HG03108 (cell line): ENCODE measurements around the gene RCCD1.

Experiments
- ATAC-seq: cut with Tn5 transposase; IDR thresholded peaks from one replicate; pipeline ENCODE4 v1.9.1; 2021; ENCODE audit warnings: moderate library complexity; ENCODE audit not compliant: unreplicated experiment

RCCD1 gene

GRCh38 chr15:90942354-90943120 is 12.1 kb upstream of the RCCD1 start:
- ATAC-seq = no peak

GRCh38 chr15:90945091-90945490 is 9.6 kb upstream of the RCCD1 start:
- ATAC-seq = no peak

- ATAC-seq = no peak
Observed at GRCh38 chr15:90946538-90946937, 8.1 kb upstream of the RCCD1 start.

DNA sequence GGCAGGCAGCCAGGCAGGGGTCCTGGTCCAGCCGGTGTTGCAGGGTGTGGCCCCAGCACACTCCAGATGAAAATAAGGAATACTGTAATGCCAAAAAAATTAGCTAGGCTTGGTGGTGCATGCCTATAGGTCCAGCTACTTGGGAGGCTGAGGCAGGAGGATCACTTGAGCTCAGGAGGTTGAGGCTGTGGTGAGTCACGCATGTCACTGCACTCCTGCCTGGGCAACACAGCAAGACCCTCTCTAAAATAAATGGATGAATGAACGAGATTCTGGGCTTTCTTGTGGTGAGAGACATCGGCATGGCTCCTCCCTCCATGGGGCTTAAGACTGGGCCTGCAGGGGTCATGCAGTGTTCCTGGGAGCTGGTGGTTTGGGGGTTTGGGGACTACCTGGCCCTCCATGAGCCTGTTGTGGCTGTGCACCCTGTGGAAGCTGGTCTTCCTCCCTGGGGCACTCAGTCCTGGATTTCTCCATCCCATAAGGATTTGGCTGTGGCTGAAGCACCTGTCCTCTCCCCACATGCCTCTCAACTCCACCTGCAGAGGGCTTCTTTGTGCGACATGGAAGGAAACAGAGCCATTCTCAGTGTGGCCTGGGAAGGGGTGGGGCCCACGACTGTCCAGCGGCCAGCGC is 7.6 kb upstream of the RCCD1 start:
- ATAC-seq = no peak

DNA sequence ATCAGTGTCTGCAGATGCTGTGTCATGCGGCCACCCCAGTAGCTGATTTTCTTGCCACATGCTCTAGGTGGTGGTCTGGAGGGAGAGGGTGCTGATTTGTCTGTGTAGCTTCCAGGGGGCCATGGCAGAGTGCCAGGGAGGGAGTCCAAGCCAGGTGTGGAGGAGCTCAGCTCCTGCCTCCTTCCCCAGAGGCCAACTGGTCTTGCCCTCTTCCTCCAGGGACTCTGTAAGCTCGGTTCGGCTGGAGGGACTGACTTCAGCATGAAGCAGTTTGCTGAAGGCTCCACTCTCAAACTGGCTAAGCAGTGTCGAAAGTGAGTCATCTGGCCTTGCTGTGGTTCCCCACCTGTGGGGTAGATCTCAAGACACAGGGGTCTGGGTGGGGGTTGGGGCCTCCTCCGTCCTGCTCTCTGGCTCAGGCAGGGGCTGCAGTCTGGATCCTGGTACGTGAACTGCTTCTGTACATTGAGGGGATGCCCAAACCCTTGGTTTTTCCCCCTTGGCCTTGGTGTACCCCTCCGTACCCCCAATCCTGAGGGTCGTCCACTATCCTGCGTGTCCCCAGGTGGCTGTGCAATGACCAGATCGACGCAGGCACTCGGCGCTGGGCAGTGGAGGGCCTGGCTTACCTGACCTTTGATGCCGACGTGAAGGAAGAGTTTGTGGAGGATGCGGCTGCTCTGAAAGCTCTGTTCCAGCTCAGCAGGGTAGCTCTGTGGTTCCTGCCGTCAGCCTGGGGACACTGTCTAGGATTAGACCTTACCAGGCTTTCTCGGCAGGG is 6.9 kb upstream of the RCCD1 start:
- ATAC-seq = no peak

DNA sequence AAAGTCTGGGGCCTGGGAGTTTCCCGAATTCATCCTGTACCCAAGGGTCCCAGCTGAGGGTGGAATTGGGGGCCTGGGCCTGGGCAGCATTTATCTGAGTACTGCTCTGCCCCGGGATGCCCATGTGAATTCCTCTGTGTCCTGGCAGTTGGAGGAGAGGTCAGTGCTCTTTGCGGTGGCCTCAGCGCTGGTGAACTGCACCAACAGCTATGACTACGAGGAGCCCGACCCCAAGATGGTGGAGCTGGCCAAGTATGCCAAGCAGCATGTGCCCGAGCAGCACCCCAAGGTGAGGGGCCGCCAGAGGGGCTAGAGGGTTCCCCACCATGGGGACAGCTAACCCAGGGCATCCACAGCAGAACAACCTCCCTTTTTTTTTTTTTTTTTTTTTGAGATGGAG is 6.2 kb upstream of the RCCD1 start:
- no peak for ATAC-seq

- no peak for ATAC-seq
Observed at GRCh38 chr15:90949979-90950675, 4.6 kb upstream of the RCCD1 start.

GRCh38 chr15:90950676-90951075 is 4.0 kb upstream of the RCCD1 start:
- ATAC-seq = no peak

- no peak for ATAC-seq
Observed at GRCh38 chr15:90952901-90953677, 1.6 kb upstream of the RCCD1 start.

DNA sequence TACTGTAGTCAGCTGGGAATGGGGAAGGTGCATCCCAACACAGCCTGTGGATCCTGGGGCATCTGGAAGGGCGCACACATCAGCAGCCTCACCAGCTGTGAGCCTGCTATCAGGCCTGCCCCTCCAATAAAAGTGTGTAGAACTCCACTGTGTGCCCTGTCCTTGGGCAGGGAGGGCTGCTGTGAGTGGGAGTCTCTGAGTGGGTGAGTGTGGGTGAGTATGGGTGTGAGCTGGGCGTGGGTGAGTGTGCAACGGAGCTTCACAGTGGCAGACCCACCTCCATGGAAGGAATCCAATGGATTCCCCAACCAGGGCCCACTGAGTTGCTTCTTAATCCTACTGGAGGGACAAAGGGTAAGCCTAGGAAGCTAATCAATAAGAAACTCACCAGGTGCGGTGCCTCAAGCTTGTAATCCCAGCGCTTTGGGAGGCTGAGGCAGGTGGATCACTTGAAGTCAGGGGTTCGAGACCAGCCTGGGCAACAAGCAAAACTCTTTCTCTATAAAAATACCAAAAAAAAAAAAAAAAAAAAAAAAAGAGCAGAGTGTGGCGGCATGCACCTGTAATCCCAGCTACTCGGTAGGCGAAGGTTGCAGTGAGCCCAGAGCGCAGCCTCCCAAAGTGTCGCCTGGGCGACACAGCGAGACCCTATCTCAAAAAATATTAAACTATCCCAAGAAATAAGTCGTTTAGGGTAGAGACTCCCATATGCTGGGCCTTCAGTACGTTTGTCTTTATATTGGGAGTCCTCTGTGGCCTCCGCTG is 555 bp upstream of the RCCD1 start:
- no peak for ATAC-seq

- no peak for ATAC-seq
Observed at GRCh38 chr15:90955624-90956273, 1.1 kb downstream of the RCCD1 start.

DNA sequence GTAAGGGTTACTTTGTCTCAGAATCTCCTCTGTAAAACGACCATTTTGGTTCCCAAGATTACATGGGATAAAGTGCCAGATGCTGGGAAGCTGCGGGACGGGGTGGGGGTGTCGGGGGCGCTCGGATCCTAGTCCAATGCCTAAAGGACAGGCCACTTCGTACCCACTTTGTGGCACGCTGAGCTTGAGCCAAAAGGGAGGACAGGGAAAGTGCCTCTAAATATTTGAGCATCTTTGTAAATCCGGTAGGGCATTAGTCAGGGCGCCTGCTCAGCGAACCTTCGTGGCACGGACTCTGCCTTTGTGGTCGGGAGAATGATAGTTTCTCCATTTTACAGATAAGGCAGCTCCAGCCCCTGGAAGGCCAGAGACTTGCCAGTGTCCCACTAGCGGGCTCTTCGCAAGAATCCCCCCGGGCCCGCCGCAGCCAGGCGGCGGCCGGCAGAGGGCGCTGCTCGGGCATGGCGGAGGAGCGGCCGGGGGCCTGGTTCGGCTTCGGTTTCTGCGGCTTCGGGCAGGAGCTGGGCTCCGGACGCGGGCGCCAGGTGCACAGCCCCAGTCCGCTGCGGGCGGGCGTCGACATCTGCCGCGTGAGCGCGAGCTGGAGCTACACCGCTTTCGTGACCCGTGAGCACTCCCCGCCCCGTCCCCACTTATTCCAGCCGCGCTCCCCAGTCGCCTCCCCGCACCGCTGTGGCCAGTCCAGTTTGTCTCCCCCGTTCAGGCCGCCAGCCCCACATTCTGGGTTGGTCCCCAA is 1.8 kb downstream of the RCCD1 start:
- no peak for ATAC-seq

GRCh38 chr15:90957031-90957790 is 2.5 kb downstream of the RCCD1 start:
- ATAC-seq = no peak

DNA sequence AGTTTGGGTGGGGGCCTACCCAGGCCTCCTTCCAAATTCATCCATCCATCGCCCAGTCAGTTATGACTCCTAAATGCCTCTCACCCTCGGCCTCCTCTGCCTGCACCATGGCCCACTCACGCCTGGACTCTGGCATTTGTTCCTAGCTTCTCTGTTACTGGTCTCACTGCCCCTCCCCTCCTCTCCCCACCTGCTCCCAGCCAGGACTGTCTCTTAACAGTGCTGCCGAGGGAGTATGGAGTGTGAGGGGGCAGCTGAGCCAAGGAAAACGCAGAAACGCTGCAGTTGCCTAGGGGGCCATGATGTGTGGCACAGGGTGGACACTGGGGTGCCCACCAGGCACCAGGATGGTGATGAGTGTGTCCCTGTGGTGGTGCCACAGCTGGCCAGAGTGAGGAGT is 3.1 kb downstream of the RCCD1 start:
- no peak for ATAC-seq

- ATAC-seq = no peak
Observed at GRCh38 chr15:90959028-90959595, 4.4 kb downstream of the RCCD1 start.

DNA sequence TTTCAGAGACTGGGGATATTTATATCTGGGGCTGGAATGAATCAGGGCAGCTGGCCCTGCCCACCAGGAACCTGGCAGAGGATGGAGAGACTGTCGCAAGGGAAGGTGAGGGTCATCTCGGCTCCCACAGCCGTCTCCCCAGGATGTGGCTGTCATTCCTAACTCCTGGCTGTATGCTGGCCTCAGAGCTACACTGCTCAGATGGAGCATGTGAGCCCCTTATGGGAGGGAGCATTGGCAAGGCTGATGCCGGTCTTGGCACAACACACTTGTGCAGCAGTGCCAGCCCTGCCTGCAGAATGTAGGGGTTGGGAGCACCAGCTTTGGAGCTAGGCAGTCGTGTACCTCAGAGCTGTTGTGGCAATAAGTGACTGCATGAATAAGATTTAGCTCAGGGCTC is 5.2 kb downstream of the RCCD1 start:
- ATAC-seq = no peak

- ATAC-seq = no peak
Observed at GRCh38 chr15:90960298-90961091, 5.8 kb downstream of the RCCD1 start.
